HEK293T (cell line): ENCODE results near the gene IL4I1.

Source experiments
- CTCF ChIA-PET: fragments of 350-600 bp; formaldehyde crosslinking; extraction: SDS; loops from one replicate; lab custom pipeline; 2021; ENCODE audit warnings: antibody characterized with exemption, inconsistent platforms; lab: Yijun Ruan, JAX
- POLR2A ChIA-PET: fragments of 350-600 bp; formaldehyde crosslinking; extraction: SDS; loops from one replicate; lab custom pipeline; 2020; ENCODE audit warnings: antibody characterized with exemption, inconsistent platforms; lab: Yijun Ruan, JAX
- DNase-seq: peaks from one replicate; pipeline ENCODE4 v3.0.0; 2012; ENCODE audit warnings: mixed read lengths; ENCODE audit errors: extremely low spot score
- ARNT ChIP-seq: fragments of 450-650 bp; IDR thresholded peaks from 2 replicates; pipeline ENCODE4 v1.6.1; 2017; ENCODE audit warnings: mild to moderate bottlenecking
- BHLHE40 ChIP-seq: fragments of 450-650 bp; IDR thresholded peaks from 2 replicates; pipeline ENCODE4 v1.6.1; 2016; ENCODE audit warnings: mild to moderate bottlenecking, moderate library complexity, borderline replicate concordance
- CTBP1 ChIP-seq: fragments of 450-650 bp; IDR thresholded peaks from 2 replicates; pipeline ENCODE4 v1.6.1; 2016; ENCODE audit warnings: borderline replicate concordance
- ELF4 ChIP-seq: fragments of 450-650 bp; IDR thresholded peaks from 2 replicates; pipeline ENCODE4 v1.6.1; 2017; ENCODE audit warnings: antibody characterized with exemption
- FOXA1 ChIP-seq: fragments of 450-650 bp; IDR thresholded peaks from 2 replicates; pipeline ENCODE4 v1.6.1; 2016; ENCODE audit warnings: mild to moderate bottlenecking
- FOXK2 ChIP-seq: fragments of 450-650 bp; IDR thresholded peaks from 2 replicates; pipeline ENCODE4 v1.6.1; 2016; ENCODE audit warnings: mild to moderate bottlenecking
- FOXM1 ChIP-seq: fragments of 450-650 bp; IDR thresholded peaks from 2 replicates; pipeline ENCODE4 v1.6.1; 2017; ENCODE audit warnings: mild to moderate bottlenecking, borderline replicate concordance
- HDGF ChIP-seq: fragments of 450-650 bp; IDR thresholded peaks from 2 replicates; pipeline ENCODE4 v1.6.1; 2017; ENCODE audit warnings: antibody characterized with exemption, borderline replicate concordance
- L3MBTL2 ChIP-seq: fragments of 450-650 bp; conservative IDR thresholded peaks from 2 replicates; pipeline ENCODE4 v1.6.1; 2016; ENCODE audit warnings: mild to moderate bottlenecking
- LEF1 ChIP-seq: fragments of 450-650 bp; IDR thresholded peaks from 2 replicates; pipeline ENCODE4 v1.6.1; 2017; ENCODE audit warnings: mild to moderate bottlenecking, borderline replicate concordance
- NFRKB ChIP-seq: fragments of 450-650 bp; IDR thresholded peaks from 2 replicates; pipeline ENCODE4 v1.6.1; 2016; ENCODE audit warnings: mild to moderate bottlenecking, moderate library complexity
- SP1 ChIP-seq: fragments of 450-650 bp; IDR thresholded peaks from 2 replicates; pipeline ENCODE4 v1.6.1; 2017
- SUZ12 ChIP-seq: fragments of 450-650 bp; IDR thresholded peaks from 2 replicates; pipeline ENCODE4 v1.6.1; 2016; ENCODE audit warnings: mild to moderate bottlenecking
- TARDBP ChIP-seq: fragments of 450-650 bp; IDR thresholded peaks from 2 replicates; pipeline ENCODE4 v1.6.1; 2016
- ZNF384 ChIP-seq: fragments of 450-650 bp; IDR thresholded peaks from 2 replicates; pipeline ENCODE4 v1.6.1; 2016
- TF ChIP-seq, protein P1 (sequence below): fragments of 450-650 bp; IDR thresholded peaks from 2 replicates; pipeline ENCODE4 v1.6.1; 2016

The IL4I1 gene

GRCh38 chr19:49881672-49882394, 14.9 kb downstream of the IL4I1 start:
- CTCF ChIA-PET = no interaction called here
- no peak for DNase-seq
- POLR2A ChIA-PET = interaction anchor here (0.9 to 1.3 kb wide), 4 partner anchors 9 to 16 kb away, joined by 3 read pairs; no protein-coding TSS in a partner anchor
- TF ChIP-seq HDGF = no peak
- TF ChIP-seq CTBP1 = no peak
- TF ChIP-seq, protein P1, sequence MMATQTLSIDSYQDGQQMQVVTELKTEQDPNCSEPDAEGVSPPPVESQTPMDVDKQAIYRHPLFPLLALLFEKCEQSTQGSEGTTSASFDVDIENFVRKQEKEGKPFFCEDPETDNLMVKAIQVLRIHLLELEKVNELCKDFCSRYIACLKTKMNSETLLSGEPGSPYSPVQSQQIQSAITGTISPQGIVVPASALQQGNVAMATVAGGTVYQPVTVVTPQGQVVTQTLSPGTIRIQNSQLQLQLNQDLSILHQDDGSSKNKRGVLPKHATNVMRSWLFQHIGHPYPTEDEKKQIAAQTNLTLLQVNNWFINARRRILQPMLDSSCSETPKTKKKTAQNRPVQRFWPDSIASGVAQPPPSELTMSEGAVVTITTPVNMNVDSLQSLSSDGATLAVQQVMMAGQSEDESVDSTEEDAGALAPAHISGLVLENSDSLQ = peak; percentile 96

DNA sequence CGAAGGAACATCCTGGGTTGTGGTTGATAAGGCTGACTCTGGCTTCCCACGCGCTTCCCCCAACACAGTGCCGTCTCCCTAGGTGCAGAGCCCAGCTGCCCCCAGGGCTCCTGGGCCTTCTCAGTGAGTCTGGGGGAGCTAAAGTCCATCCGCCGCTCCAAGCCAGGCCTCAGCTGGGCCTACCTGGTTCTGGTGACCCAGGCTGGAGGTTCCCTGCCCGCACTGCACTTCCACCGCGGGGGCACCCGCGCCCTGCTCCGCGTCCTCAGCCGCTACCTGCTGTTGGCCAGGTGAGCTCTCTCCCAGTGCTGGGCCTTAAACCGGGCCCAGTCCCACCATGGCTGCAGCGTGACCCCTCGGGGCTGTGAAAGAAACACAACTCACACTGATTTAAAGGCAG, 15.5 kb downstream of the IL4I1 start:
- no peak for DNase-seq
- no peak for TF ChIP-seq ELF4
- ChIA-PET CTCF (no interaction called here), POLR2A (interaction anchor here (1.3 kb wide), 2 partner anchors 12 to 16 kb away, joined by 3 read pairs; no protein-coding TSS in a partner anchor)

GRCh38 chr19:49880162-49880869, 16.4 kb downstream of the IL4I1 start:
- TF ChIP-seq NFRKB = no peak
- no peak for TF ChIP-seq SUZ12
- TF ChIP-seq HDGF = no peak
- TF ChIP-seq ZNF384 = no peak
- TF ChIP-seq, protein P1 = no peak
- TF ChIP-seq LEF1 = no peak
- no peak for TF ChIP-seq L3MBTL2
- DNase-seq = no peak
- ChIA-PET POLR2A (no interaction called here), CTCF (no interaction called here)

DNA sequence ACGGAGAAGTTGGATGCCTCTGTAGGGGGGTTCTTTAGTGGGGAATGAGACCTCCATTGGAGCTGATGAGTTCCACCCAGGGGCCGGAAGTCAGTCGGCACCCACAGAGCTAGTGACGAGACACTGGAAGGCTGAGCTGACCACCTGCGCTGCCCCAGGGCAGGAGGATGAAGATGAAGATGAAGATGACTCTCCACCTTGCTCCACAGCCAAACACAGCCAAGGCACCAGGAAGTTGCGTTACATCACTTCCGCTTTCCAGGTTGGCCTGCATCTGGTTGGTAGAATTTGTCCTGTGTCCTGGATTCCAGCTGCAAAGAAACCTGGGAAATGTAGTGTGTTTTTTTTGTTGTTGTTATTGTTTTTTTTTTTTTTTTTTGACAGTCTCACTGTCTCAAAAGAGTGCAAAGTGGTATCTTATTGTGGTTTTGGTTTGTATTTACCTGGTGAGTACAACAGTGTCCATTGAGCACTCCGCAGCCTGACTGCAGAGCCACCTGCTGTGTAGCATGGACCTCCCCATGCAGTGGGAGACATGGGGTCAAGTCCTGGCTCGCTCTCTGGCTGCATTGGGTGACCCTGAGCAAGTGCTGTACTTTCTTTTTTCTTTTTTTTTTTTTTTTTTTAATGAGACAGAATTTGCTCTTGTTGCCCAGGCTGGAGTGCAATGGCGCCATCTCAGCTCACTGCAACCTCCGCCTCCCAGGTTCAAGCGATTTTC, 17.3 kb downstream of the IL4I1 start:
- no peak for TF ChIP-seq NFRKB
- no peak for TF ChIP-seq FOXM1
- TF ChIP-seq HDGF = no peak
- TF ChIP-seq TARDBP = no peak
- no peak for TF ChIP-seq FOXK2
- no peak for TF ChIP-seq SP1
- no peak for TF ChIP-seq ARNT
- no peak for TF ChIP-seq ZNF384
- TF ChIP-seq FOXA1 = no peak
- ChIA-PET POLR2A (no interaction called here), CTCF (no interaction called here)
- no peak for DNase-seq

DNA sequence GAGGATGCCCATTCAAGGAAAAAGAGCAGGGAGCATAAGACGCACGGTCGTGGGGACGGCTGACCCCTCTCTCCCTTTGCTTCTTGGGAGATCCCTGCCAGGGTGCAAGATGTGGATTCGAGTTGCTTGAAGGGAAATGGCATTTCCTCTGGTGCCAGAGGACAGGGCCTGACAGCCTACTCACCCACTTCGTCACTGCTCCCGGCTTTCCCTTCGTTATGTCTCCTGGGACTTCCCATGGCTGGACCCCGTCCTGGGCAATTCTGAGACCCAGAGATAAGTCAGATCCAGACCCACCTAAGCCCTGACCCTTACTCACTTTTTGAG, 18.0 kb downstream of the IL4I1 start:
- no peak for DNase-seq
- TF ChIP-seq TARDBP (no peak), SUZ12 (no peak), FOXM1 (no peak)
- CTCF ChIA-PET = no interaction called here
- POLR2A ChIA-PET = no interaction called here

DNA sequence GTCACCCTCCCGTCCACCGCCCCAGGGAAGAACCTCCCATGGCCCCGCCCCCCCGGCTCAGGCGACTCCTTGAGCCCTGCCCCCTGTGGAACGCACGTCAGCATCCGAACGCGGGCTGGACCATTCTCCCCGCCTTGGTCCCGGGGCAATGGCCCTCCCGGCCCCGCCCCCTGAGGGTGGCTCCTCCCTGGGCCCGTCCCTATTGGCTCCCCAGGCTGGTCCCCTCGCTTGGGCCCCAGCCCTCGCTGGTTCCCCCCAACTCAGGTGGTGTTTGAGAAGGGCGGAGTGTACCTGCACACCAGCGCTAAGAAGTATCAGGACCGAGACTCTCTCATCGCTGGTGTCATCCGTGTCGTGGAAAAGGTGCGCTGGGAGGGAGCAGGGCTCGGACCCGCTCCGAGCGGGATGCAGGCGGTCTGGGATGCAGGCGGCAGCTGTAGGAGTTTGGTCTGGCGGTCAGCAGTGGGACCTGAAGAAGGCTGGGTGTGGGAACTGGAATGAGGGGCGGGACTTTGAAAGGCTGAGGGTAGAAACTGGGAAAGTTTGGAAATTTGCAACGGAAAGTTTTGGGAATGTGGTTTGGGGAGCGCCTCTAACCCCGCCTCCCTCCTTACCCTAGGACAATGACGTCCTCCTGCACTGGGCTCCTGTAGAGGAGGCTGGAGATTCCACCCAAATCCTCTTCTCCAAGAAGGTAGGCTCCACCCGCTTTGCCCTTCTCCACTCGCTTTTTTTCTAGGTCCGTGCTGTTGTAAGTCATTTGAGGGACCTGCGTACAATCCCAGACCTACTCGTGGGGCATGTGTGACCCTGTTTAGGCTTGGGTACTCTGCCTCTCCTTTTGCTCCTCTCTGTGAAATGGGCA, 18.6 kb downstream of the IL4I1 start:
- CTCF ChIA-PET = no interaction called here
- POLR2A ChIA-PET = interaction anchor here (1.2 to 3.5 kb wide), 5 partner anchors 13 to 121 kb away, joined by 4 to 26 read pairs (median 14); partner anchors contain the start of genes ATF5, FUZ and NUP62
- TF ChIP-seq SP1 (no peak), L3MBTL2 (peak; percentile 52)
- peak; percentile 94 for DNase-seq

DNA sequence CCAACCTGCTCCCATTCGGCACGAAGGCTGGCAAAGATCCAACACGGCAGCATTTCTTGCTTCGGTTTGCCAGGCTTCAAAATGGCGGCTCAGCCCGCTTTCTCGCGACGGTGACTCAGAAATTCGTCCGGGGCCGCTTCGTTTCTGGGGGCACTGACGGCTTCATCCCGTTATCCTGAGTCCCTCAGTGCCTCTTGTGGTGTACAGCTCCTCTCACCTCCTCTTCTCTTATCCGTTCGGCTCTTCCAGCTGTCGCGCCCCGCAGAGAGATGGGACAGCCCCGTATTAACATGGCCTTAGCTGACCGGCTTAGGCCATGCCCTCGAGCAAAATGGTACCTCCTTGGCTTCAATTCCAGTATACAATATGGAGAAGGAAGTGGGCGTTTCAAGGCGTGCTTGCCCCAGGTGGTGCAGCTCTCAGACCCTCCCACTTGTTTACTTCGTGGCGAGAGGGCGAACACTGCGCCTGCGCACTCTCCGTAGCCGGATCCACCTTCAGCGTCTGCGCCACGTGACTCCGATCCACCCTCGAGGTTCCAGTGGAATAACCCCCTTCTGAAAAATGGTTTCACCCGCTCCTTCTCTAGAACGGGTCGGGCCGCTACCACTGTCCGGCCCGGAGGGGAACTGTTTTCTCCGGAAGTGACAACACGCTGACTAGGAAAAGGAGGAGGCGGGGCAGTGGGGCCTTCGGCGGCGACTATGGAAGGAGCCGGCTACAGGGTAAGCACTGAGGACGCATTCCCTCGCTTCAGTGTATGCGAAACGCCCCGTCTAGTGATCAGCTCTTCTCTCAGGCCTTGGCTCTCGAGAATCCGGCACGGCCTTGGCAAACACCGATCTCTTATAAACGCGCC, 19.4 kb downstream of the IL4I1 start, which contains the start of the genes AKT1S1 and TBC1D17:
Gene AKT1S1 (minus strand): TSS at position 336 of the 859 bp plus-strand sequence. CDS start 4,060 bp downstream, outside the sequence.
Gene TBC1D17 (plus strand): TSS at position 683 of the 859 bp plus-strand sequence. CDS start 22 bp downstream, at position 705.
- DNase-seq = peak; percentile 90
- ChIA-PET POLR2A (interaction anchor here (0.8 to 3.5 kb wide), 14 partner anchors 9 to 201 kb away, joined by 3 to 26 read pairs (median 6); partner anchors contain the start of genes ATF5, FUZ, NUP62 and PTOV1), CTCF (no interaction called here)
- TF ChIP-seq FOXA1 (no peak), SUZ12 (no peak), TARDBP (no peak), FOXM1 (no peak), FOXK2 (peak; percentile 100), ELF4 (peak; percentile 45; the same call in 1 of the 2 replicates), L3MBTL2 (peak; percentile 24), SP1 (no peak), LEF1 (no peak), HDGF (no peak), NFRKB (no peak), ARNT (no peak), CTBP1 (no peak), ZNF384 (no peak), BHLHE40 (no peak; the same call in 1 of the 2 replicates)
- TF ChIP-seq, protein P1 = no peak
